LNCAP (cell line): ENCODE data around the gene TCEA2.

Source experiments
- CTCF ChIP-seq: fragments of 450-650 bp; IDR thresholded peaks from 2 replicates; pipeline ENCODE4 v1.5.1; 2017; ENCODE audit warnings: mild to moderate bottlenecking

The TCEA2 gene

GRCh38 chr20:64076061-64076997 is 13.3 kb downstream of the TCEA2 start:
- TF ChIP-seq CTCF, result no peak

- TF ChIP-seq CTCF, result no peak
These were observed 14.1 kb downstream of the TCEA2 start for GRCh38 chr20:64077094-64077493.

GRCh38 chr20:64077541-64077875 is 14.5 kb downstream of the TCEA2 start:
- no peak for TF ChIP-seq CTCF

GRCh38 chr20:64077876-64078551 is 15.0 kb downstream of the TCEA2 start:
- no peak for TF ChIP-seq CTCF

GRCh38 chr20:64078934-64079272 is 15.9 kb downstream of the TCEA2 start:
- TF ChIP-seq CTCF, result no peak

GRCh38 chr20:64079273-64080012 is 16.4 kb downstream of the TCEA2 start, which contains the start of gene RGS19:
TSS of gene RGS19 (minus strand) at chr20:64079518. CDS start at chr20:64076886, 2,632 bp downstream.
- no peak for TF ChIP-seq CTCF

- no peak for TF ChIP-seq CTCF
These were observed 17.2 kb downstream of the TCEA2 start, which contains the start of gene OPRL1 for GRCh38 chr20:64080013-64080812. TSS of gene OPRL1 (plus strand) at chr20:64080082. CDS start at chr20:64092721, 12,639 bp downstream.
